Sigmoid colon (tissue), 7 donors: ENCODE results near the gene MYL6B. TPM values are rescaled to one million over a fixed set of nuclear protein-coding genes. Genes with fewer than 3 reads are reported as not detected.
"Not testable (repeated sequence)": the region's sequence is repeated elsewhere in the genome, so short reads cannot be mapped to it uniquely, and the experiment has no call there.

Source experiments
- DNase-seq: peaks from one replicate; pipeline ENCODE4 v3.0.0-alpha.2; 2019
- H3K27ac ChIP-seq, 4 donors: fragments of 200-600 bp; sonication (generic); one replicate each; pipeline ENCODE4 v1.5.1; 2016 to 2019; ENCODE audit warnings: mild to moderate bottlenecking in 1 of 4
- H3K27me3 ChIP-seq, 3 donors: fragments of 200-600 bp; sonication (generic); one replicate each; pipeline ENCODE4 v1.5.1; 2019; ENCODE audit warnings: mild to moderate bottlenecking in 1 of 3
- H3K36me3 ChIP-seq, 4 donors: fragments of 200-600 bp; sonication (generic); one replicate each; pipeline ENCODE4 v1.5.1; 2016 to 2019
- H3K4me1 ChIP-seq, 4 donors: fragments of 200-600 bp; sonication (generic); one replicate each; pipeline ENCODE4 v1.5.1; 2017 to 2019
- H3K4me3 ChIP-seq, 4 donors: fragments of 200-600 bp; sonication (generic); one replicate each; pipeline ENCODE4 v1.5.1; 2017 to 2019; ENCODE audit warnings: mild to moderate bottlenecking in 2 of 4, moderate library complexity in 1 of 4
- H3K9me3 ChIP-seq, 4 donors: fragments of 200-600 bp in 3 of 4; sonication (generic) in 3 of 4; one replicate each; pipeline versions ENCODE4 v1.5.1 to v1.6.1; 2013 to 2019
- CTCF ChIP-seq, 4 experiments: fragments of 450-650 bp in 3 of 4; fragments of 200-600 bp in 1 of 4; IDR thresholded peaks; one replicate each; pipeline ENCODE4 v1.5.1; 2016 to 2019; ENCODE audit warnings: antibody characterized with exemption in 4 of 4, mild to moderate bottlenecking in 3 of 4, moderate library complexity in 2 of 4
- EP300 ChIP-seq, 4 donors: sonication (generic); formaldehyde crosslinking; IDR thresholded peaks; one replicate each; pipeline ENCODE4 v1.6.1; 2017; ENCODE audit warnings: antibody characterized with exemption in 4 of 4
- POLR2A ChIP-seq, 2 donors: fragments of 450-650 bp; IDR thresholded peaks; one replicate each; pipeline ENCODE4 v1.6.1; 2016; ENCODE audit warnings: antibody characterized with exemption in 2 of 2, mild to moderate bottlenecking in 2 of 2, moderate library complexity in 2 of 2
- POLR2AphosphoS5 ChIP-seq, 4 donors: sonication (generic); formaldehyde crosslinking; IDR thresholded peaks; one replicate each; pipeline ENCODE4 v1.6.1; 2017; ENCODE audit warnings: antibody characterized with exemption in 4 of 4
- WGBS, 2 donors: extraction: QIAGEN DNeasy Blood & Tissue Kit; methylation state at CpG; one replicate each; pipeline ENCODE4 v1.1.7; 2013; 5-methylcytosine and 5-hydroxymethylcytosine counted together
- intact Hi-C: fragments of 100-400 bp; cut with DNase I; formaldehyde crosslinking; loops from one replicate; pipeline ENCODE4 v1.15.1; 2023
- polyA plus RNA-seq, 3 donors: library from polyadenylated mRNA; stranded (reverse); fragments of 200-250 nt; gene quantifications; one replicate each; pipeline ENCODE4 v1.2.3, GENCODE V29; 2013
- total RNA-seq, 4 donors: library from RNA; depleted of rRNA; stranded (reverse); fragments of >200 nt; gene quantifications; one replicate each; pipeline ENCODE4 v1.1.0, GENCODE V29; 2016
- donor health status: healthy with polysubstance abuse.
- donor health status: Bipolar disorder and iron deficiency.
- donor health status: healthy.

The MYL6B gene
- total and polyA plus RNA-seq, 7 donors, result 26.4 to 90.6 (median 51.4) TPM

- intact Hi-C loops, result no loop called here
- H3K4me1 ChIP-seq, result peaks cover 0 to 44% (median 31%) of the 10 kb centered on the region in 4 donors
- 94 to 95% methylated on average over 5 of the region's 5 CpGs for WGBS, 2 donors
These were observed 2.4 kb downstream of the MYL6B start for GRCh38 chr12:56154818-56155217.

GRCh38 chr12:56155256-56155845 is 3.0 kb downstream of the MYL6B start:
- no peak for DNase-seq

More at GRCh38 chr12:56154818-56155217, 2.4 kb downstream of the MYL6B start:
- peaks cover 5% of the 10 kb centered on the region in 4 donors for H3K36me3 ChIP-seq
- no peaks in the 10 kb centered on the region for H3K9me3 ChIP-seq
- no peak for DNase-seq
- no peak for TF ChIP-seq POLR2A (IDR thresholded peaks at IDR 0.05)
- TF ChIP-seq POLR2AphosphoS5 (IDR thresholded peaks at IDR 0.05), result no peak
- TF ChIP-seq CTCF (IDR thresholded peaks at IDR 0.05), result no peak
- TF ChIP-seq EP300 (IDR thresholded peaks at IDR 0.05), result no peak
- H3K4me3 ChIP-seq, result no peak overlapping the region
- H3K27ac ChIP-seq, result no peak overlapping the region
- no peaks in the 10 kb centered on the region for H3K27me3 ChIP-seq

GRCh38 chr12:56156464-56157200 is 4.2 kb downstream of the MYL6B start:
- 83 to 89% methylated on average over 21 of the region's 21 CpGs for WGBS, 2 donors
- DNase-seq, H3K9me3 ChIP-seq, H3K27me3 ChIP-seq, intact Hi-C loops: not testable (repeated sequence)
- H3K27ac ChIP-seq, result peak overlapping the region; percentile 93 to 99 (median 94)
- peaks cover 23% of the 10 kb centered on the region in 4 donors for H3K36me3 ChIP-seq
- H3K4me3 ChIP-seq, result peak overlapping the region; percentile 61 to 99 (median 78)
- H3K4me1 ChIP-seq, result peaks cover 0 to 54% (median 39%) of the 10 kb centered on the region in 4 donors

More at GRCh38 chr12:56155256-56155845, 3.0 kb downstream of the MYL6B start:
- Histone ChIP-seq H3K4me3 (no peak overlapping the region), H3K4me1 (peaks cover 0 to 49% (median 36%) of the 10 kb centered on the region in 4 donors), H3K27ac (no peak overlapping the region), H3K9me3 (no peaks in the 10 kb centered on the region), H3K27me3 (no peaks in the 10 kb centered on the region), H3K36me3 (peaks cover 10% of the 10 kb centered on the region in 4 donors)
- WGBS, 2 donors, result 85 to 94% methylated on average over 11 of the region's 11 CpGs
- TF ChIP-seq POLR2A (IDR thresholded peaks at IDR 0.05), result no peak
- no peak for TF ChIP-seq POLR2AphosphoS5 (IDR thresholded peaks at IDR 0.05)
- no peak for TF ChIP-seq CTCF (IDR thresholded peaks at IDR 0.05)
- TF ChIP-seq EP300 (IDR thresholded peaks at IDR 0.05), result no peak
- intact Hi-C loops, result no loop called here

- Histone ChIP-seq H3K9me3 (no peaks in the 10 kb centered on the region), H3K27ac (peak overlapping the region; percentile 93 to 99 (median 94)), H3K4me1 (peaks cover 0 to 58% (median 43%) of the 10 kb centered on the region in 4 donors), H3K36me3 (peaks cover 29 to 31% (median 31%) of the 10 kb centered on the region in 4 donors), H3K4me3 (peak overlapping the region; percentile 61 to 99 (median 78)), H3K27me3 (no peaks in the 10 kb centered on the region)
- intact Hi-C loops, result loop anchor here (1.0 to 2.0 kb wide), 3 partner anchors 32 to 65 kb away; partner anchors contain the start of genes SMARCC2 and ZC3H10
- DNase-seq, result peak; percentile 94
- TF ChIP-seq POLR2AphosphoS5 (IDR thresholded peaks at IDR 0.05) (peak; percentile 13 to 56 (median 43)), POLR2A (IDR thresholded peaks at IDR 0.05) (peak; percentile 50 to 69), CTCF (IDR thresholded peaks at IDR 0.05) (peak in 3 of 4 experiments; percentile 74 to 95 (median 91)), EP300 (IDR thresholded peaks at IDR 0.05) (no peak)
- 2 to 5% methylated on average over 45 of the region's 45 CpGs for WGBS, 2 donors
These were observed 5.0 kb downstream of the MYL6B start for GRCh38 chr12:56157201-56158028.
